SK-N-SH treated with all-trans-retinoic acid at 6 μM for 48 hours (cell line): Measurements from ENCODE around the gene CDC5L.

Experiments
- ARNTL ChIP-seq: fragments of 450-650 bp; formaldehyde crosslinking; IDR thresholded peaks from 2 replicates; pipeline ENCODE4 v1.5.0; 2020; ENCODE audit warnings: low read depth, mild to moderate bottlenecking, moderate library complexity, borderline replicate concordance
- TCF4 ChIP-seq: fragments of 250-450 bp; sonication (Bioruptor Pico); IDR thresholded peaks from 2 replicates; pipeline ENCODE4 v1.8.0; 2021; ENCODE audit warnings: mild to moderate bottlenecking, moderate library complexity, borderline replicate concordance
- ZFP30 ChIP-seq: fragments of 450-650 bp; formaldehyde crosslinking; IDR thresholded peaks from 2 replicates; pipeline ENCODE4 v1.5.0; 2022; ENCODE audit warnings: mild to moderate bottlenecking, moderate library complexity
- TF ChIP-seq, protein P1 (sequence below): fragments of 250-450 bp; sonication (Bioruptor Pico); IDR thresholded peaks from 2 replicates; pipeline ENCODE4 v1.8.0; 2020; ENCODE audit warnings: mild to moderate bottlenecking, moderate library complexity, borderline replicate concordance

DNA sequence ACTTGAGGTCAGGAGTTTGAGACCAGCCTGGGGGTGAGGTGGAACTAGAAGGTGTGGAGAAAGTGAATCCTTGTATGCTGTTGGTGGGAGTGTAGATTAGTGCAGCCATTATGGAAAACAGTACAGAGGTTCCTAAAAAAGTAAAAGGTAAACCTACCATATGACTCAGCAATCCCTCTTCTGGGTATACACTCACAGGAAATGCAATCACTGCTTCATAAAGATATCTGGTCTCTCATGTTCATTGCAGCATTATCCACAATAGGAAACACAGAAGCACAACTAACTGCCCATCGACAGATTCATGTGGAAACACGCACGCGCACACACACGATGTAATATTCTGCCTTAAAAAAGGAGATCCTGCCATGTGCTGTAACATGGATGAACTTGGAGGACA is 66.7 kb downstream of the CDC5L start:
- no peak for TF ChIP-seq TCF4 (CRISPR knock-in tag)
- TF ChIP-seq ARNTL (CRISPR knock-in tag): no peak
- no peak for TF ChIP-seq ZFP30 (CRISPR knock-in tag)
- TF ChIP-seq, protein P1, sequence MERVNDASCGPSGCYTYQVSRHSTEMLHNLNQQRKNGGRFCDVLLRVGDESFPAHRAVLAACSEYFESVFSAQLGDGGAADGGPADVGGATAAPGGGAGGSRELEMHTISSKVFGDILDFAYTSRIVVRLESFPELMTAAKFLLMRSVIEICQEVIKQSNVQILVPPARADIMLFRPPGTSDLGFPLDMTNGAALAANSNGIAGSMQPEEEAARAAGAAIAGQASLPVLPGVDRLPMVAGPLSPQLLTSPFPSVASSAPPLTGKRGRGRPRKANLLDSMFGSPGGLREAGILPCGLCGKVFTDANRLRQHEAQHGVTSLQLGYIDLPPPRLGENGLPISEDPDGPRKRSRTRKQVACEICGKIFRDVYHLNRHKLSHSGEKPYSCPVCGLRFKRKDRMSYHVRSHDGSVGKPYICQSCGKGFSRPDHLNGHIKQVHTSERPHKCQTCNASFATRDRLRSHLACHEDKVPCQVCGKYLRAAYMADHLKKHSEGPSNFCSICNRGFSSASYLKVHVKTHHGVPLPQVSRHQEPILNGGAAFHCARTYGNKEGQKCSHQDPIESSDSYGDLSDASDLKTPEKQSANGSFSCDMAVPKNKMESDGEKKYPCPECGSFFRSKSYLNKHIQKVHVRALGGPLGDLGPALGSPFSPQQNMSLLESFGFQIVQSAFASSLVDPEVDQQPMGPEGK: no peak
